GM18858 (cell line): Measurements from ENCODE around the gene LIMS2.

Experiments
- ATAC-seq: cut with Tn5 transposase; IDR thresholded peaks from one replicate; pipeline ENCODE4 v1.9.1; 2021; ENCODE audit not compliant: unreplicated experiment

LIMS2 gene

DNA sequence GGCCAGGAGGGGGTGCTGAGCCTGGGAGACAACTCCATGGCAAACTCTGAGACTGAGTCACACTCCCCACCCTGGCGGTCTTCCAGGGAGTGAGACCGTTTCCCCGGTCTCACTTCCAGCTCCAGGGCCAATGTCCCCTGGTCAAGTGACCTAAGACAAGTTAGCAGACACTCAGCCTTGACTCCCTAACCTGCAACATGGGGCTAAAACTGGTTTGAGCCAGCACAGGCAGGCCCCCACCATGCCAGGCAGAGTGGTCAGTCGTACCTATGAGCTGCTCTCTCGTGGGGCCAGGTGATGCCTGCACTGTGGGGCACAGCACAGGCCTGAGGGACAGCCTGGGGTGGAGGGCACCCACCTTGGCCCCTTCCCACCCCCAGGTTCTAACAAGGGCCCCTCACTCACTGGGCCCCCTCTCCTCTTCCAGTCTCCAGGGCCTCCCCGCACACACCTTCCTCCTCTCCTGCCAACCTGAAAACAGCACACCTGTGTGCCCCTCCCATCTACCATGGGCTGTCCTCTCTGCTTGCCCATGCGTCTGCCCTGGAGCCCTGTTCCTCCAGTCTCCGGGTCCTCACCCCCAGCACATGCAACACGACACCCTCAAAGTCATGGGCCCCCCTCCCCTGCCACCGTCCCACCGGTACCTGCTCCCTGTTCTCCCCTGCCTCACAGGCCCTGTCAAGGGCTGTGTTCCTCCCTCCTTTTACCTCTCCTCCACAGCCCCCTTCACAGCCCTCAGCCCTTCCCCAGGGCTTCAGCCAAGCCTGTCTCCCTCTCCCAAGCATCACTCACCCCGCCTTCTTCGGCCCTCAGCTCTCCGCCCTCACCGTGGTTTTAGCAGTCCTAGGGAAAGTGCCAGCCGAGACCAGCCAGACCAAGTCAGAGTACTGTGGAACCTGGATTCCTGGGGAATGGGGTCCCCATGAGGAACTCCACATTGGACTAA lies 27.8 kb downstream of the LIMS2 start:
- no peak for ATAC-seq

GRCh38 chr2:127646487-127647241 lies 28.7 kb downstream of the LIMS2 start:
- no peak for ATAC-seq

DNA sequence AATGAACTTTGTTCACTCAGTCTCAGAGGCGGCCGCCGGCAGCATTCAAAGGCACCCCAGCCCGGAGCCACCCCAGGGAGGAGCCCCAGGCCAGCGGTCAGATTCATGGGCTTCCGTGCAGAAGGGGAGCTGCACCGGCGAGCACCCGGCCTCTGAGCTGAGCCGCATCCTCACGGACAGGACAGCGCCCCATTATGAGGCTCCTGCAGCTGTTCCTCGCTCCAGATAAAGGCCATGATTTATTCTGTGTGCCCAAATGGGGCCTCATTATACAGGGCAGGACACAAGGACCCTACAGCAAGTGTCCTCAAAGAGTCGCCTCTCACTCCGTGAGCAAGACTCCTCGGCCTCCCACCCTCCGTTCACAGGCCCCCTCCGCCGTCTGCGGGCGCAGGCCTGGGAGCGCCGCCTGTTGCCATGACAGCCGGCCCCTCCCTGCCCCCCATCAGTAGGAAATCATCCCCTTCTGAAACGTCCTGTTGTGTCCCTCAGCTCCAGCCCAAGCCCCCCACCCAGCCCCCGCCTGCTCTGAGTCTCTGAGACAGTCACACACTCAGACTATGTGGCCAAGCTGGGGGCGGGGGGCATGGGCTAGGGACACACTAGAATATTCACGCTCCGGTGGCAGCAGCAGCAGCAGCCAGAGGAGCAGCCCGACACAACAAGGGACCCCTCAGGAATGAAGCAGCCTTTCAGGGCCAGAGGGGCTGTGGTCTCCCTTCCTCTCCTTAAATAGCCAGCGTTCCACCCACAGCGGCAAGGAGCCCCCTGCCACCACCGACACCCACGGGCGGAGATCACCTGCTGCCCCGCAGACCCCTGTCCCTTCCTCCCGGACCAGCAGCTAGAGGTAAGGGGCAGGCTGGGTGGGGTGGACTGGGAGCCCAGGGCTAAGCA lies 29.7 kb downstream of the LIMS2 start, which contains the start of gene GPR17:
GPR17 (plus strand) TSS at position 759 of the 897 bp plus-strand sequence. CDS start 4,583 bp downstream, outside the sequence.
- ATAC-seq, result no peak

- no peak for ATAC-seq
Observed at GRCh38 chr2:127645026-127645394, 30.3 kb downstream of the LIMS2 start.

- no peak for ATAC-seq
Observed at GRCh38 chr2:127644066-127645025, 31.0 kb downstream of the LIMS2 start.

- no peak for ATAC-seq
Observed at GRCh38 chr2:127643439-127644065, 31.8 kb downstream of the LIMS2 start.

DNA sequence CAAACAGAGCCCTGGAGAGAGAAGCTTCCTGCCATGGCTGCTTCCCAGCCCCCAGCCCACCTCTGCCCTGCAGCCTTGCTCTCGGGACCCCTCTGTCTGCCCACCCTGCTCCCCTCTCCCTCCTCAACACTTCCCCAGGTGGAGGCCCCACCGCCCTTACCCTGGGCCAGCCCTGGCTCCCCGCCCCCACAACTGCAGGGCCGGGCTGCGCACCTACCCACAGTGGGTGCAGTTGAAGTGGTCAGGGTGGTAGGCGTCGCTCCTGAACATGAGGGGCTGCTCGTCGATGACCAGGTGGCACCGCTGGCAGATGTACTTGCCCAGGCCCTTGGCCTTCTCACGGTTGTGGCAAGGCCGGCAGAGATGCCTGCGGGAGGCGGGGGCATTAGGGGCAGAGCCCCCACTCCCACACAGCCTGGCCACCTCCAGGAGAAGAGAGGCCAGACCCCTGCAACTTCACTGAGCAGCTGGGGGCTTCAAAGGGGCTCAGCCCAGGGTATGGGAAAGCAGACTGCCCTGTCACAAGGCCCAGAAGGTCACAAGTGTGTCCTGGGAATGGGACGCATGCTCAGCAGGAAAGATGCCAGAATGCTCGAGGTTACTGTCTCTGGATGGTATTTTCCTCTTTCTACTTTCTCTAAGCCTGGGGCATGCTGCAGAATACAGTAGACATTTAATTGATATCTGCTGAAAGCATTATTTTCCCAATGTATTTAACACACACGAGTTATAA lies 32.5 kb downstream of the LIMS2 start:
- ATAC-seq, result no peak

DNA sequence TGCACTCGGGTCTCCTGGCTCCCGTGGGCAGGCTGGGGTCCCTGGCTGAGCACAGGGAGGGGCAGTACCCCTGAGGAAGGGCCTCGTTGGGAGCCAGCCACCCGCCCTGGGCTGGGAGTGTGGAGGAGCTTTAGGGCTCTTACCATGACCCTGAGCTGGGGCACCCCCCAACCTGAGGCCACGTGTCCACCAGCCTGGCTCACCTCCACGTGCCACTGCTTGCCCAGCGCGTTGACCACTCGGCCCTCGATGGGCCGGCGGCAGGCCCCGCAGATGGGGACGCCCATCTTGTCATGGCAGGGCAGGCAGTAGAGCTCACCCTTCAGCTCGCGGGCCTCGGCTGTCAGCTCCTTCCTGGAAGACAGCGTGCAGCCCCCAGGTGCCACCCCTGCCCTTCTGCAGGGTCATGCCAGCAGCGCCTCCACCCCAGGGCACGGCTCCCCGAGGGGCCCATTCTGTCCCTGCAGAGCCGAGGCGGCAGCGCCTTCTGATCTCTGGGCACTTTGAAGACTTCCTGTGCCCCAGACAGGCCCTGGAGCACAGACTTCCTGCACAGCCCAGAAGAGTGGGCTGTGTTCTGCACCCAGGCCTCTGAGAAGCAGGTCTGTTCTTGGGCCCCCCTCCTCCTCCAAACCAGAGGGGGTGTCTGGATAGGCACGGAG lies 33.4 kb downstream of the LIMS2 start:
- no peak for ATAC-seq

DNA sequence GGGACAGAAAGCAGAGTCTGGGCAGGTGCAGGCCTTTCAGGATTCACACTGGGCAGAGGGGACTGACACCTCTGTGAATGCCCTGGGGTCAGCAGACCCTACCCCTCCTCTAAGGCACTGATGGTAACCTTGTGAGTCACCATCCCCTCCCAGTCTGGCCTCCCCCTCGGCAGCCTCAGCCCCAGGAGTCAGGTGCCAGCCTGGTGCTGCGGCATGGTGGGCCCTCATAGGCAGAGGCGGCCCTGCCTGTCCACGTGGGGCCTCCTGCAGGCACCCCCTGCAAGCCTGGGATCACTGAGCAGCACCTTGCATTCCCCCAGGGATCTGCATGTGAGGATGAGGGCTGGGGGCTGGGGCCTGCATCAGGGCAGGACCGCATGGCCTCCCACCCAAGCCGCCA lies 34.2 kb downstream of the LIMS2 start:
- no peak for ATAC-seq

DNA sequence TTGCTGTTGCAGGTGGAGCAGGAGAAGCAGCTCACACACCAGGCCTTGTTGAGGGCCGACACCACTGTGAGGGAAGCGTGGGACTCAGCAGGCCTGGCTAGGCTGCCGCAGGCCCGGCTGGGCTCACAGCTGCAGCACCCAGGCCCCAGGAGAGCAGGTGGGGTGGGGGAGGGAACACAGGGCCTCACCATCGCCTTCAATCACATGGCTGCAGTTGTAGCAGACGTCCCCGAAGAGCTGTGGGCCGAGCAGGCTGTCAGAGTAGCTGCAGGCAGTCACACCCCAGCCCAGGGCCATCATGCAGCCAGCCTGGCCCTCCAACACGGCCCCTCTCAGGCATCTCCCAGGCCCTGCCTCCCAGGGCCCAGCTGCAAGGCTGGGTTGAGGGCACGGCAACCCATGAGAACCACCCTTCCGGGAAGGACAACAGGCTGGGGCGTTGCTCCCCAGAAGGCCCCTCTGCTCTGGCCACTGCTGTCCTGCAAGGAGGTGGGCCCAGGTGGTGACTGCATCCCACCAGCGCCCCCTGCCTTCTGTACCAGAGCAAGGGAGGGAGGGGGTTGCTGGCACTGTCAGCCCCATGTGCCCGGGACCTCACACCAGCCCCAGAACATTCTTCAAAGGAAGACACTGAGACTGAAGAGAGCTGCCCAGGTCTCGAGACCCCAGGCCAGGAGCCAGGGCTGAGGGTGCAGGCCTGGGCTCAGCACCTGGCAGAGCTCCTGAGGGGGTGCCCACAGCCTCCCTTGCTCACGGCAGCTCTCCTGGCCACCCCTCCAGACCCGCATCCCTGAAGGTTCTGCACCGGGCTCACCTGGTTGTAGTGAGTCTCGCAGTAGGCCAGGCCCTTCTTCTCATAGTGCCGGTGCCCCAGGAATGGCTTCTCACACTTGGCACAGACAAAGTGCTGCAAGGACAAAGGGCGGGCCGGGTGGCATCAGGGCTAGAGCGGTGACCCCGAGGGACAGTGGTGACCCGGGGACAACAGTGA lies 35.0 kb downstream of the LIMS2 start:
- ATAC-seq, result no peak

DNA sequence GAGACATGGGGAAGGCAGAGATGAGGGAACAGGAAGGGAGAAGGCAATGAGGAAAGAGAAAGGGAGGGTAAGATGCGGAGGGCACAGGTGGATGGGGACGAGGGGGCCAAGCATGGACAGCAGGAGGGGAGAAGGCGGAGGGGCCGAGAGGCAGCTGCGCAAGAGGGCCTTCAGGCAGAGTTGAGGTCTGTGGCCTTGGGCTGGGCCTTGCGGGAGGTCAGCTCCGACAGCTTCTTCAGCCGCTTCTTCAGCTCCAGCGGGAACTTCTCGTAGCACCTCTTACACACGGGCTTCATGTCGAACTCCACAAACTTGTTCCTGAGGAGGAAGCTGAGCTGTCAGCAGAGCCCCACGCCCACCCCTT lies 36.2 kb downstream of the LIMS2 start:
- ATAC-seq, result no peak

- ATAC-seq, result no peak
Observed at GRCh38 chr2:127638361-127639110, 36.8 kb downstream of the LIMS2 start.

DNA sequence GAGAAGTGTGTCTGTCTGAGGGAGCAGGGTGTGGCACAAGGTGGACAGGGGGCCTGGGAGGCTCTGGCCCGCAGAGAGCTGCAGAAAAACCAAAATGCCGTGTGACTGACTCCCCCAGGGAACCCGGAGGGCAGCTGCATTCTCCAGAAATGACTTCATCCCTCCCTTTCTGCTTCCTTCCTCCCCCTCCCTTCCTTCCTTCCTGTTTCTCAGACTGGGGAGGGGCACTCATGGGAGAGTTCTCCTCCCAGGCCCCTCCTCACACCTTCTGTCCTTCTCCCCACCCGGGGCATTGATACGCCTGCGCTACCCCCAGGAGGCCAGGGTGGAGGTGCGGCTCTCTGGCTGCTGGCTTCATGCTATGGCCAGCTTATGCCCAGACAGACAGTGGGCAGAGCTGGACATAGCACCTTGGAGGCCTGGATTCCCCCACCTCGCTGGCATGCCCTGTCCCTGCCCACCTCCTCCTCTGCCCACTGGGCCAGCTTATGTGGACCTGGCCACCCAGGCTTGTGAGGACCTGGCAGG lies 37.5 kb downstream of the LIMS2 start:
- ATAC-seq, result no peak

- no peak for ATAC-seq
Observed at GRCh38 chr2:127637236-127637630, 38.1 kb downstream of the LIMS2 start.

DNA sequence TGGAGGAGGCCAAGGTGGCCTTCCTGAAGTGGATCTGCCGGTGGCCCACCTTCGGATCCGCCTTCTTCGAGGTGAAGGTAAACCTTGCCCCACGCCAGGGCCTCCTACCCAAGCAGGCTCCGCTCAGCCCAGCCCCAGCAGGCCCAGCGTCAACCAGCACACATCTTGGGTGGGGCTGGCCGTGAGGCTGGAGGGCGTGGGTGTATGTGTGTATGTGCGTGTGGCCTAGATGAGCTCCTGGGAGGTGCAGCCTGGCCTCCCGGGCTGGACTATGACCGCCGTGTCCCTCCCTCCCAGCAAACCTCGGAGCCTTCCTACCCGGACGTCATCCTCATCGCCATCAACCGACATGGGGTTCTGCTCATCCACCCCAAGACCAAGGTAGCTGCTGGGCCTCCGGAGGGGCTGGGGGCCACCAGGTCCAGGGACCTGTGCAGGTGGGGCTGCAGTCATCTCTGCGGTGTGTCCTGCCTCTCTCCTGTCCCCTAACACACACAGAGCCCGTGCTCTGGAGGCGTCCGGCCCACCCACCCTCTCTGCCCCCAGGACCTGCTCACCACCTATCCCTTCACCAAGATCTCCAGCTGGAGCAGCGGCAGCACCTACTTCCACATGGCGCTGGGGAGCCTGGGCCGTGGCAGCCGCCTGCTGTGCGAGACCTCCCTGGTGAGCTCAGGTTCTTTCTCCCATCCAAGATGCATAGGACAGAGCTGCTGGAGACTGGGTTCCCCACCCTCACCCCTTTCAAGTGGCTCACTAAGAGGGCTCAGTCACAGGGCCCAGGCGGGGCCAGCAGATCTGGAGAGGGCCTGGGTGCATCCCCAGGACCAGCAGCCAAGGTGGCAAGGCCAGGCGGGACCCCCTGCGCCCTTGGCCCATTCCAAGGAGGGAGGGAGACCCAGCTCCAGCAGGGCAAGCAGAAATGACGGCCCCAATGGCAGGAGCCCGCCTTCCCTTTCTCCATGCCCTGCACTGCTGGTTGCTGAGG lies 38.8 kb downstream of the LIMS2 start:
- no peak for ATAC-seq
